Astrocyte of the cerebellum (primary cell): ENCODE data around the gene PSMA6.
"Not testable (repeated sequence)": the region's sequence is repeated elsewhere in the genome, so short reads cannot be mapped to it uniquely, and the experiment has no call there.

ENCODE experiments used
- DNase-seq: peaks from one replicate; pipeline ENCODE4 v3.0.0-alpha.2; 2011; ENCODE audit warnings: low read depth
- H3K4me3 ChIP-seq: 2 replicates; pipeline ENCODE4 v1.5.1; 2011; ENCODE audit warnings: mild to moderate bottlenecking, low read depth, low read length, moderate library complexity
- in situ Hi-C: cut with HindIII; loops from 2 replicates; pipeline ENCODE4 v1.10.0; 2017; ENCODE audit warnings: low sequenced_read_pairs
- TF ChIP-seq, protein P1 (sequence below): IDR thresholded peaks from 2 replicates; pipeline ENCODE4 v1.5.1; 2012; ENCODE audit warnings: low read length, low read depth, moderate library complexity, mild to moderate bottlenecking; ENCODE audit errors: missing control alignments

Gene PSMA6

DNA sequence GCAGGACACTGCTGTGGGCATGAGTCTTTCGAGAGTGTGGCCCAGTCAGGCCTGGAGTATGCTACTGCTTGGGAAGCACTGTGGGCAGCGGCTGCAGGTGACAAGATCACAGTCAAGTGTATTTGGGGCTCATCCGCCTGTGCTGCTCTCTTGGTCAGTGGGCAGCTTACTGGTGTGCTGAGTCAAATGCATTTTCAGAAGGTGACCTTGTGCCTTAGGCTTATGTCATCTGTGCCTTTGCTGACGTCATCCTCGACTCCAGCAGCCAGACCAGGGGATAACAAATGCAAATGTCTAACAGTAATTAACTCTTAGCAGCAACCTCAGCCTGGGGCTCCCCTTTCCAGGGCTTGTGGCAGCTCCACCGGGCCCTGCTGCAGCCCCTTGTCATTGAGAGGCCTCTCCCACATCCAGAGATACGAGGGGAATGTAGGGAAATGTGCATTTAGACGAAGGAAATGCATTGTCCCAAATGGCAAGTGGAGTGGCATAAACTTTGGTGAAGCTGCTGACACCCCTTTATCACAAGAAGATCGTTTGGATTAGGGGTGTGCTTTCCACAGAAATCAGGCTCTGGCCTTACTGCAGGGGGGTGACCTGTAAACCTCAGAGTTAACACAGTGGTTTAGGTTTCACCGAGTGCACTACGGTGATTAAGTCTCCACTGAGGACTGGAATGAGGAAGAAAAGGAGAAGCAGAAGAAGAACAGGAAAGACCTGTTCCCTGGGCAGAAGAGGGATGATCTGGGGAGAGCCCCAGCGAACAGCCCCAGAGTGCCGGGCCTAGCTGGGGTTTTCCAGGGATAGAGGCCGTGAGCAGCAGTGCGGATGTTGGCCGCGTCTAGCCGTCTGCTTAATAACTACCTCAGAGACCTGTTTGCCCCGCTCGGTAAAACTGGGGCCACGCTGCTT is 39.7 kb downstream of the PSMA6 start:
- in situ Hi-C loops: no loop called here
- TF ChIP-seq, protein P1, sequence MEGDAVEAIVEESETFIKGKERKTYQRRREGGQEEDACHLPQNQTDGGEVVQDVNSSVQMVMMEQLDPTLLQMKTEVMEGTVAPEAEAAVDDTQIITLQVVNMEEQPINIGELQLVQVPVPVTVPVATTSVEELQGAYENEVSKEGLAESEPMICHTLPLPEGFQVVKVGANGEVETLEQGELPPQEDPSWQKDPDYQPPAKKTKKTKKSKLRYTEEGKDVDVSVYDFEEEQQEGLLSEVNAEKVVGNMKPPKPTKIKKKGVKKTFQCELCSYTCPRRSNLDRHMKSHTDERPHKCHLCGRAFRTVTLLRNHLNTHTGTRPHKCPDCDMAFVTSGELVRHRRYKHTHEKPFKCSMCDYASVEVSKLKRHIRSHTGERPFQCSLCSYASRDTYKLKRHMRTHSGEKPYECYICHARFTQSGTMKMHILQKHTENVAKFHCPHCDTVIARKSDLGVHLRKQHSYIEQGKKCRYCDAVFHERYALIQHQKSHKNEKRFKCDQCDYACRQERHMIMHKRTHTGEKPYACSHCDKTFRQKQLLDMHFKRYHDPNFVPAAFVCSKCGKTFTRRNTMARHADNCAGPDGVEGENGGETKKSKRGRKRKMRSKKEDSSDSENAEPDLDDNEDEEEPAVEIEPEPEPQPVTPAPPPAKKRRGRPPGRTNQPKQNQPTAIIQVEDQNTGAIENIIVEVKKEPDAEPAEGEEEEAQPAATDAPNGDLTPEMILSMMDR: no peak
- DNase-seq: no peak
- no peak overlapping the region for H3K4me3 ChIP-seq

DNA sequence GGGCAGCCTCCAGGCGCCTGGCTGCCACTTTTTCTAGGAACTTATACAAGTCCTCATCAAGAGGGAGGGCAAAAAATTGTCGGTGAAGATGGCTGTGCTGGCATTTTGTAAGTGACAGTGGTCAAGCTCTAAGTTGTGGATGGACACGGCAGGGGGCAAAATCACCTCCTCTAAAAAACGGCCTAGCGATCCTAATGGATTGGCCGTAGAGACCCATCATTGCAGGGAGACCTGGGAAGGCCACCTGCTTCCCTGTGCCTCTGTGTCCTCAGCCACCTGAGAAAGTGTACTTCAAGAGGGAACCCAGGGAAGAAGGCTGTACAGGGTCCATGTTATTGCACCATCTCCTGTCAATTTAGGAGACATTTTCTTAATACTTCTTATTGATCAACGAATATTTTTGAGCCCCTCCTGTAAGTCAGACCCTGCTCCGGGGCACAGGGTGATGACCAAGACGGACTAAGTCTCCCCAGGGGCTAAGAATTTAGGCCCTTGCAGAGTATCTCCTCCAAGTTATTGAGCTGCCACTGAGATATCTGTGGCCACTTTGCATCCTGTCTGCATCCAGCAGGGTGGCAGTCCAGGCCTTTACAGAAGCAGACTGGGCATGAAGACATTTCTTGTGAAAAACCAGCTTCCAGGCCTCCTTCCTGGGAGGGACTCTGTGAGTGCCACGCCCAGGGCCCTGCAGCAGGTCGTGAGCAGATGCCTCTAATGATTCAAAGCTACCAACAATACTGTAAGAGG is 40.5 kb downstream of the PSMA6 start:
- in situ Hi-C loops: no loop called here
- no peak overlapping the region for H3K4me3 ChIP-seq
- DNase-seq: no peak
- TF ChIP-seq, protein P1: no peak

DNA sequence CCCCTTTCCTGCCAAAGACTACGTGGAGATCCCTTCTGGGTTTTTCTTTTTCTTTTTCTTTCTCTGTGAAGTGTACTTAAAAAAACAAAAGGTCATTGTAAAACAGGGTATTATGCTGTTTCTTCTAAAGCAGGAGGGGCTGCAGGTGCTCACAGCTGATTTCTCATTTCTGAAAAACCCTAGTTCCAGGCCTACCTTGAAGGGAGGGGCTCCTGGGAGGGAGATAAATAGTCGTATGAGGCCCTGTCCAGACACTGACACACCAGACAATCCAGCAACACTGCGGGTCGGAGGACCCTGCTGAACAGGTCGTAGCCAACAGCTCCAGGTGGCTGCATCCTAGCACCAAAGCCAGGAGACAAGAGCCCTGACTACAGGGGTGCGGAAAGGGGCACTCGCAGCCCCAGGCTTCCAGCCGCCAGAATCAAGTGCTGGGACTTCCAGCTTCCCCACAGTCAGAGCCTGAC is 41.1 kb downstream of the PSMA6 start:
- in situ Hi-C loops: no loop called here
- DNase-seq: no peak
- H3K4me3 ChIP-seq: no peak overlapping the region
- TF ChIP-seq, protein P1: no peak

DNA sequence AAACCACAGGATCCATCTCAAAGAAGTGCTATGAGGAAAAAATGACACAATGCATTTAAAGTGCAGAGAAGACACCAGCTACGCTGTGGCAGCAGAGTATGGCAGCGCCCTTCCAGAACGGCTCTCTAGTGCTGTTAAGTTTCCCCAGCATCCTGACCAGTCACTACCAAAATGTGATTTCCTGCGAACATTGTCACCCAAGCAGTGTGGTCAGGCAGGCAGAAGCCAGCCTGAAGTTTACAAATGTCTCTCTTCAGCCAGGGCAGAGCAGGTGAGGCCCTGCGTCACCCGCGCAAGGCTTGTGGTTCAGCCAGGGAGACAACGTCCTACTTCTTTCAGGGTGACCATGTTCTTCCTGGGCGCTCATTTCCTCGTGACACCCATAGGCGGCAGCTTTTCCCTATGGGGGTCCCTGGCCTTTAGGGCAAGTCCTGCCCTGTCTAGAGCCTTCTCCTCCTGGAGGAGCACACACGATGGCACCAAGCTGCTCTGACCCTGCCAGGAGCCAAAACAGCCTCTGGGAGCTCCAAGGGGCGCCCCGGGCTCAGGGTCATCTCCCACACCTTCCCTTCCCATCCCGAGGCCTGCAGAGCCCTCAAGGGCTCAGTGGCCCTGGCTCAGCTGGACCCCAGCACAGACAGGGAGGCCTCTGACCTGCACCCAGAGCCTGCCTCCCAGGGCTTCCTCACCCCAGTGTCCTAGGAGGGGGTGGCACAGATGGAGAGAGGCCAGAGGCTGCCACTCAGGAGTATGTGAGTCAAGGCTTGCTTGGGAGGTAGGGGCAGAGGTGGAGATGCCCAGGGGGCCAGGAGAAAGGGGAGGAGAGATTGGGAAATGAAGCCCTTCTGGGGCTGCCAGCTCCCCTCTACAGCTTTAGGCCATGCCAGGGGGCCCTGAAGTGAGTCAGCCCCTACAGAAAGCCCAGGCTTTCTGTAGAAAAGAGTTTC is 41.9 kb downstream of the PSMA6 start:
- TF ChIP-seq, protein P1: no peak
- in situ Hi-C loops: no loop called here
- no peak for DNase-seq
- H3K4me3 ChIP-seq: no peak overlapping the region

DNA sequence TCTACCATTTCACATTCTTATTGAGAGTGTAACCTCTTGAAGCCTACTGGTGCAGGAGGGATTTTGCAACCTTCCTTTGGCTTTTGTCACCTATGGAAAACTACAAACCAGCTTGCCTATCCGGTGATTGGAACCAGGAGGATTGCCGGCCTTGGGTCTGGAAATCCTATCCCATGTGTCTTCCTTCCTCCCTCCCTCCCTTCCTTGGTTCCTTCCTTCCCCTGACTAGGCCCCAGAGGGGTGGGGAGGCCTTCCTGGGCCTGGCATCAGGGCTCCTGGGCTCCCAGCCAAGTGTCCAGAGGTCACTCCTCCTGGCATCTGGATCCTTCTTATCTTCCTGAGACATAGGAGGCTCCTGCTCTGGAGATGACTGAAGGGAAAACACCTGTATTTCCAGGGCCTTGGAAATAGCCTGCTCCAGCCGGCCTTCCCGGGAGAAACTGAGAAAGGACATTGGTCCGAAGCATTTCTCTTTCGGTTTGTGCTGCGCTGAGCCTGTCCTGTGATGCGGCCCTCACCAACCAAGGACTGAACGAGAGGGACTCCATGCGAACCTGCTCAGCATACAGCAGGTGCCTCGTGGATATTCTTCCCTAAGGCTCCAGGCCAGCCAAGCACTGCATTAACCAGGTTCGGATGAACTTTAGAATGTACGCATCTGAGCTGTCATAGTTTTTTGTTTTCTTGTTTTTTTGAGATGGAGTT is 43.4 kb downstream of the PSMA6 start:
- no peak overlapping the region for H3K4me3 ChIP-seq
- in situ Hi-C loops: no loop called here
- TF ChIP-seq, protein P1: no peak
- DNase-seq: no peak

DNA sequence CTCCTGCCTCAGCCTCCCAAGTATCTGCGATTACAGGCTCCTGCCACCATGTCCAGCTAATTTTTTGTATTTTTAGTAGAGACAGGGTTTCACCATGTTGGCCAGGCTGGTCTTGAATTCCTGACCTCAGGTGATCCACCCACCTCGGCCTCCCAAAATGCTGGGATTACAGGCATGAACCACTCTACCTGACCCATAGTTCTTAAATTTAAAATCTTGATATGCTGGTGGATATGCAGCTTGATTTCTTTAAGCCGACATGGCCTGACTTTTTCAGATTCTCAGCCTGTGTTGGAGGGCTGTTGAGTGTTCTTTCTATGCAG is 44.0 kb downstream of the PSMA6 start:
- in situ Hi-C loops: not testable (repeated sequence)

More for the DNA sequence above, 44.0 kb downstream of the PSMA6 start:
- not testable (repeated sequence) for H3K4me3 ChIP-seq, DNase-seq
